Panc1 (cell line): Measurements from ENCODE around the gene EFL1.

ENCODE experiments used
- POLR2AphosphoS5 ChIP-seq: IDR thresholded peaks from 2 replicates; pipeline ENCODE4 v1.6.1; 2012; ENCODE audit warnings: mild to moderate bottlenecking, low read depth, low read length, moderate library complexity
- SIN3A ChIP-seq: IDR thresholded peaks from 2 replicates; pipeline ENCODE4 v1.6.1; 2012; ENCODE audit warnings: low read depth, mild to moderate bottlenecking, low read length, moderate library complexity, borderline replicate concordance; ENCODE audit not compliant: insufficient read depth
- TCF7L2 ChIP-seq: IDR thresholded peaks from 2 replicates; pipeline ENCODE4 v1.6.1; 2011; ENCODE audit warnings: mild to moderate bottlenecking, low read depth, low read length, inconsistent platforms
- TF ChIP-seq, protein P1 (sequence below): fragments of 450-650 bp; IDR thresholded peaks from 2 replicates; pipeline ENCODE4 v1.5.1; 2017; ENCODE audit warnings: mild to moderate bottlenecking
- TF ChIP-seq, protein P2 (sequence below), 2 experiments: IDR thresholded peaks; 2 replicates each; pipeline ENCODE4 v1.6.1; 2011 to 2012; ENCODE audit warnings: low read depth in 2 of 2, control low read depth in 1 of 2, low read length in 1 of 2, mild to moderate bottlenecking in 1 of 2, moderate library complexity in 1 of 2; ENCODE audit not compliant: insufficient read depth in 1 of 2

DNA sequence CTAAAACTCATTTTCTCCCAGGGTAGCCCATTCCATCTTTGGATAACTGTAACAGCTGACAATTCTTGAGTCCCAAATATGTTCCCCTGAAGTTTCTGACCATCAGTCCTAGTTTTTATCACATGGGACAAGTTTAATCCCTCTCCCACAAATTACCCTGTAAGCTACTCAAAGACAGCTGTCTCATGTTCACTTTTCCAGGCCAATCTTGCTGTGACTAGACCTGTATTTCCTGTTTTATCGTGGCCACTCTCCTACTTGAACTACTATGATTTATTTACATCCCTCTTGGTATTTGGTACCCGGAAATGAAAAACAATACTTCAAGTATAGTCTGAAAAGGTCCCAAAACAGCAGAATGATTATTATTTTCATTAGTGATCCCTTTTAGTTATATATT, 121.6 kb downstream of the EFL1 start:
- TF ChIP-seq POLR2AphosphoS5 (no peak), TCF7L2 (no peak), SIN3A (no peak)
- TF ChIP-seq, protein P1, sequence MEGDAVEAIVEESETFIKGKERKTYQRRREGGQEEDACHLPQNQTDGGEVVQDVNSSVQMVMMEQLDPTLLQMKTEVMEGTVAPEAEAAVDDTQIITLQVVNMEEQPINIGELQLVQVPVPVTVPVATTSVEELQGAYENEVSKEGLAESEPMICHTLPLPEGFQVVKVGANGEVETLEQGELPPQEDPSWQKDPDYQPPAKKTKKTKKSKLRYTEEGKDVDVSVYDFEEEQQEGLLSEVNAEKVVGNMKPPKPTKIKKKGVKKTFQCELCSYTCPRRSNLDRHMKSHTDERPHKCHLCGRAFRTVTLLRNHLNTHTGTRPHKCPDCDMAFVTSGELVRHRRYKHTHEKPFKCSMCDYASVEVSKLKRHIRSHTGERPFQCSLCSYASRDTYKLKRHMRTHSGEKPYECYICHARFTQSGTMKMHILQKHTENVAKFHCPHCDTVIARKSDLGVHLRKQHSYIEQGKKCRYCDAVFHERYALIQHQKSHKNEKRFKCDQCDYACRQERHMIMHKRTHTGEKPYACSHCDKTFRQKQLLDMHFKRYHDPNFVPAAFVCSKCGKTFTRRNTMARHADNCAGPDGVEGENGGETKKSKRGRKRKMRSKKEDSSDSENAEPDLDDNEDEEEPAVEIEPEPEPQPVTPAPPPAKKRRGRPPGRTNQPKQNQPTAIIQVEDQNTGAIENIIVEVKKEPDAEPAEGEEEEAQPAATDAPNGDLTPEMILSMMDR: no peak
- TF ChIP-seq, protein P2, sequence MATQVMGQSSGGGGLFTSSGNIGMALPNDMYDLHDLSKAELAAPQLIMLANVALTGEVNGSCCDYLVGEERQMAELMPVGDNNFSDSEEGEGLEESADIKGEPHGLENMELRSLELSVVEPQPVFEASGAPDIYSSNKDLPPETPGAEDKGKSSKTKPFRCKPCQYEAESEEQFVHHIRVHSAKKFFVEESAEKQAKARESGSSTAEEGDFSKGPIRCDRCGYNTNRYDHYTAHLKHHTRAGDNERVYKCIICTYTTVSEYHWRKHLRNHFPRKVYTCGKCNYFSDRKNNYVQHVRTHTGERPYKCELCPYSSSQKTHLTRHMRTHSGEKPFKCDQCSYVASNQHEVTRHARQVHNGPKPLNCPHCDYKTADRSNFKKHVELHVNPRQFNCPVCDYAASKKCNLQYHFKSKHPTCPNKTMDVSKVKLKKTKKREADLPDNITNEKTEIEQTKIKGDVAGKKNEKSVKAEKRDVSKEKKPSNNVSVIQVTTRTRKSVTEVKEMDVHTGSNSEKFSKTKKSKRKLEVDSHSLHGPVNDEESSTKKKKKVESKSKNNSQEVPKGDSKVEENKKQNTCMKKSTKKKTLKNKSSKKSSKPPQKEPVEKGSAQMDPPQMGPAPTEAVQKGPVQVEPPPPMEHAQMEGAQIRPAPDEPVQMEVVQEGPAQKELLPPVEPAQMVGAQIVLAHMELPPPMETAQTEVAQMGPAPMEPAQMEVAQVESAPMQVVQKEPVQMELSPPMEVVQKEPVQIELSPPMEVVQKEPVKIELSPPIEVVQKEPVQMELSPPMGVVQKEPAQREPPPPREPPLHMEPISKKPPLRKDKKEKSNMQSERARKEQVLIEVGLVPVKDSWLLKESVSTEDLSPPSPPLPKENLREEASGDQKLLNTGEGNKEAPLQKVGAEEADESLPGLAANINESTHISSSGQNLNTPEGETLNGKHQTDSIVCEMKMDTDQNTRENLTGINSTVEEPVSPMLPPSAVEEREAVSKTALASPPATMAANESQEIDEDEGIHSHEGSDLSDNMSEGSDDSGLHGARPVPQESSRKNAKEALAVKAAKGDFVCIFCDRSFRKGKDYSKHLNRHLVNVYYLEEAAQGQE (IDR thresholded peaks at IDR 0.05; ENCODE audit: insufficient read depth in 1 of 2, low read depth in 2 of 2, low read length in 1 of 2): no peak
